Measurements from ENCODE around the gene KRTAP5-11.
"Not testable (repeated sequence)": the region's sequence is repeated elsewhere in the genome, so short reads cannot be mapped to it uniquely, and the experiment has no call there.

Gene KRTAP5-11, protein sequence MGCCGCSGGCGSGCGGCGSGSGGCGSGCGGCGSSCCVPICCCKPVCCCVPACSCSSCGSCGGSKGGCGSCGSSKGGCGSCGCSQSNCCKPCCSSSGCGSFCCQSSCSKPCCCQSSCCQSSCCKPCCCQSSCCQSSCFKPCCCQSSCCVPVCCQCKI

DNA sequence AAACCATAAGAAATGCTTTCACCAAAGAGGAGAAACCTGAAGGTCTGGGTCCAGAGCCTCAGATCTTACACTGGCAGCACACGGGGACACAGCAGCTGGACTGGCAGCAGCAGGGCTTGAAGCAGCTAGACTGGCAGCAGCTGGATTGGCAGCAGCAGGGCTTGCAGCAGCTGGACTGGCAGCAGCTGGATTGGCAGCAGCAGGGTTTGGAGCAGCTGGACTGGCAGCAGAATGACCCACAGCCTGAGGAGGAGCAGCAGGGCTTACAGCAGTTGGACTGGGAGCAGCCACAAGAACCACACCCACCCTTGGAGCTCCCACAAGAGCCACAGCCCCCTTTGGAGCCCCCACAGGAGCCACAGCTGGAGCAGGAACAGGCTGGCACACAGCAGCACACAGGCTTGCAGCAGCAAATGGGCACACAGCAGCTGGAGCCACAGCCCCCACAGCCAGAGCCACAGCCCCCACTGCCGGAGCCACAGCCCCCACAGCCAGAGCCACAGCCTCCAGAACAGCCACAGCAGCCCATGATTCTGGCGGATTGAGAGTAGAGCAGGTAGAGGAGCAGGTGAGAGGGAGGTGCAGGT is at the start of gene KRTAP5-11:
Gene KRTAP5-11, minus strand, starts transcription at position 567 of the 587 bp plus-strand sequence. Its CDS starts 38 bp downstream, at position 529.
- DNase-seq (ENCODE audit: extremely low read depth in 1 of 2, low read depth in 1 of 2): no peak

DNA sequence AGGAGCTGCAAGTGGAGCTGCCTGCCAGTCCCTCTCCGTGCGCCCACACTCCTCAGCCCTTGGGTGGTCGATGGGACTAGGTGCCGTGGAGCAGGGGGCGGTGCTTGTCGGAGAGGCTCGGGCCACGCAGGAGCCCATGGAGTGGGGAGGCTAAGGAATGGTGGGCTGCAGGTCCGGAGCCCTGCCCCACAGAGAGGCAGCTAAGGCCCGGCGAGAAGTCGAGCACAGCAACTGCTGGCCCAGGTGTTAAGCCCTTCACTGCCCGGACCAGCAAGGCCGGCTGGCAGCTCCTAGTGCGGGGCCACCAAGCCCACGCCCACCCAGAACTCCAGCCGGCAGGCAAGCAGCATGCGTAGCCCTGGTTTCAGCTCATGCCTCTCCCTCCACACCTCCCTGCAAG is 48.9 kb upstream of the KRTAP5-11 start:
- not testable (repeated sequence) for DNase-seq (ENCODE audit: extremely low read depth in 1 of 2, low read depth in 1 of 2)

- DNase-seq (ENCODE audit: extremely low read depth in 1 of 2, low read depth in 1 of 2): not testable (repeated sequence)
Measured at GRCh38 chr11:71630071-71630470, 47.4 kb upstream of the KRTAP5-11 start.

DNA sequence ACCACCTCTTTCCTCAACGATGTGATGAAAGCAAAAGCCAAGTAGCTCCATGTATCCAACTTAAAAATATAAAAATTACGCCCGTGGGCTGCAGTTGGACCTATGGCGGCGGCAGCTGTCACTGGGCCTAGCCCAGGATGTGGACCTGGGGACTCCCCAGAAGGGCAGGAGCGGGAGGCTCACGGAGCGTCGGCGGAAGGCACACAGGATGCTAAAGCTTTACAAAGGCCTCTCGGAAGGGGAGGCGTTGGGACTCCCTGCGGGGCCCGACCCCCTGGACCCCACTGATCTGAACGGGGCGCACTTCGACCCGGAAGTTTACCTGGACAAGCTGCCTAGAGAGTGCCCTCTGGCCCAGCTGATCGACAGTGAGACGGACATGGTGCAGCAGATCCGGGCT is 46.3 kb upstream of the KRTAP5-11 start:
- not testable (repeated sequence) for DNase-seq (ENCODE audit: extremely low read depth in 1 of 2, low read depth in 1 of 2)

DNA sequence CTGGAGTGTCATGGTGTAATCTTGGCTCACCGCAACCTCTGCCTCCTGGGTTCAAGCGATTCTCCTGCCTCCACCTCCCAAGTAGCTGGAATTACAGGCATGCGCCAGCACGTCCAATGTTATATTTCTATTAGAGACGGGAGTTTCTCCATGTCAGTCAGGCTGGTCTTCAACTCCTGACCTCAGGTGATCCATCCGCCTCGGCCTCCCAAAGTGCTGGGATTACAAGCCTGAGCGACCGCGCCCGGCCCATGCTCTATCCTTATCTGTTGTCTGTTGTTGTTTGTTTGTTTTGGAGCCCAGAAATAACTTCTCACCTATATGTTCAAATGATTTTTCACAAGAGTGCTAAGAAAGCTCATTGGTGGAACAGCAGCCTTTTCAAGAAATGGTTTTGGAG is 40.6 kb upstream of the KRTAP5-11 start:
- not testable (repeated sequence) for DNase-seq (ENCODE audit: extremely low read depth in 1 of 2, low read depth in 1 of 2)

DNA sequence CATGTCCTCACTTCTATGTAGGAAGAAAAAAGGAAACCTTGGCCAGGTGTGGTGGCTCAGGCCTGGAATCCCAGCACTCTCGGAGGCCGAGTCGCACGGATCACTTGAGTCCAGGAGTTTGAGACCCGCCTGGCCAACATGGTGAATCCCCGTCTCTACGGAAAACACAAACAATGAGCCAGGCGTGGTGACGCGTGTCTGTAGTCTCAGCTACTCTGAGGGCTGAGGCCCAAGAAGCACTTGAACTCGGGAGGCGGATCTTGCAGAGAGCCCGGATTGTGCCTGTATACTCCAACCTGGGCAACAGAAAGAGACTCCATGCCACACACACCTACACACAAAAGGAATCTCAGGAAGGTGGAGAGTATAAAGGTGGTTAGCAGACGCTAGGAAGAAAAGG is 39.9 kb upstream of the KRTAP5-11 start:
- DNase-seq (ENCODE audit: extremely low read depth in 1 of 2, low read depth in 1 of 2): not testable (repeated sequence)

DNA sequence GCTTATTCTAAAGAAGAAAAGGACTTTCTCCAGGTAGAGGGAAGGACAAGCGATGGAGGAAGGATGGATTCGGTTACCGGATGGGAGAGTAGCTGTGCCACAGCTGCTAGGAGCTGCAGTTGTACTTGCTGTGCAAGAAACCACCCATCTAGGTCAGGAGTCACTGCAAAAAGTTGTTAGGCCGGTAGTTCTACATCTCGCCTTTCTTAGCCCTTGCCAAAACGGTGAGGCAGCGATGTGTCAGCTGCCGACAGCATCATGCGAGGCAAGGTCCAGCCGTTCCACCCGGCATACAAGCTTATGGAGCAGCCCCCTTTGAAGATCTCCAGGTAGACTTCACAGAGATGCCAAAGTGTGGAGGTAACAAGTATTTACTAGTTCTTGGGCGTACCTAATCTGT is 32.3 kb upstream of the KRTAP5-11 start:
- DNase-seq (ENCODE audit: extremely low read depth in 1 of 2, low read depth in 1 of 2): not testable (repeated sequence)

DNA sequence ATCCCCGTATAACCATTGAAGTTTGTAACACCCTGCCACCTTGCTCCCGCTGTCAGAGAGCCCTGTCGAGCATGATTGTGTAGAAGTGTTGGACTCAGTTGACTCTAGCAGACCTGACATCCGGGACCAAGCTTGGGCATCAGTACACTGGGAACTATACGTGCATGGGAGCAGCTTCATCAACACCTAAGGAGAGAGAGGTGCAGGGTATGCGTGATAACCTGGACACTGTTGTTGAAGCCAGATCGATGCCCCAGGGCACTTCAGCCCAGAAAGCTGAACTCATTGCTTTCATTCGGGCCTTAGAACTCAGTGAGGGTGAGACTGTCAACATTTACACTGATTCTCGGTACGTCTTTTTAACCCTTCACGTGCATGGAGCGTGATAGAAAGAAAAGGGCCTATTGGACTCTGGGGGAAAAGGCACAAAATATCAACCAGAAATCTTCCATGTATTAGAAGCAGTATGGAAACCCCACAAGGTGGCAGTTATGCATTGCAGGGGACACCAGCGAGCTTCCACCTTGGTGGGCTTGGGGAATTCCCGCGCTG is 31.8 kb upstream of the KRTAP5-11 start:
- not testable (repeated sequence) for DNase-seq (ENCODE audit: extremely low read depth in 1 of 2, low read depth in 1 of 2)

DNA sequence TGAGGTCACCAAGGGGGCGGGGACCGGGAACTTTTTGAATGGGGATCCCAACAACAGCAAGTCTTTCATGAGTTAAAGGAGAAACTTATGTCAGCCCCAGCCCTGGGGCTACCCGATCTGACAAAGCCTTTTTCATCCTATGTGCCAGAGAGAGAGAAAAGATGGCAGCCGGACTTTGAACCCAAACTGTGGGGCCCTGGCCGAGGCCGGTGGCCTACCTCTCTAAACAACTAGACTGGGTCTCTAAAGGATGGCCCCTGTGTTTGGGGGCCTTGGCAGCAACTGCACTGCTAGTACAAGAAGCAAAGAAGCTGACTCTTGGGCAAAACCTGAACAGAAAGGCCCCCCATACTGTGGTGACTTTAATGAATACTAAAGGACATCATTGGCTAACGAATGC is 31.3 kb upstream of the KRTAP5-11 start:
- DNase-seq (ENCODE audit: extremely low read depth in 1 of 2, low read depth in 1 of 2): not testable (repeated sequence)

DNA sequence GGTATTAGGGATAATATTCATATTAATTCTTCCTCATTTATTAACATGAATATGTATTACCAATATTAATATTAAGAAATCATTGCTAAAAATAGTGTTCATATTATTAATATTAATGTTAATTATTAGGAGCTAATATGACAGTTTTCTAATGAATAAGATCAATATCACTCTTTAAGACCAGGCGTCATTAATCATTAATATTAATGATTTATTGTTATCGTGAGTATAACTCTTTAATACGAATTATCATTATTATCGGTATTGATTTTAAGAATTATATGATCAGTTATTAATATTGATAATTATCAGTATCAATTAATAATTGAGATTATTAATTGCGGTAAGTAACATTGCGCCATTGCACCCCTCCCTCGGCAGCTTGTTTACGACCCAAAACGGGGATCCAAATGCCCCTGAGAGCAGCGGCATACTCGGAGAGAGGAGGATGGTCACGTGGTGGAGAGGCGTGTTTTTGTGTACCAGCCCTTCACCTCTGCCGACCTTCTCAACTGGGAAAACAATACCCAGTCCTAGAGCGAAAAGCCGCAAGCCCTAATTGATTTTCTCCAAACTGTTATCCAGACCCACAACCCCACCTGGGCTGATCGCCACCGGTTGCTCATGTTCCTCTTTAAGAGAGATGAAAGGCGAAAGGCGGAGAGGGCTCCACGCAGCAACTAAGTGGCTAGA is 28.7 kb upstream of the KRTAP5-11 start:
- DNase-seq (ENCODE audit: extremely low read depth in 1 of 2, low read depth in 1 of 2): not testable (repeated sequence)

- DNase-seq (ENCODE audit: extremely low read depth in 1 of 2, low read depth in 1 of 2): not testable (repeated sequence)
Measured at GRCh38 chr11:71608272-71608671, 25.6 kb upstream of the KRTAP5-11 start.

GRCh38 chr11:71607520-71608216 is 25.0 kb upstream of the KRTAP5-11 start:
- DNase-seq (ENCODE audit: extremely low read depth in 1 of 2, low read depth in 1 of 2): not testable (repeated sequence)

- DNase-seq (ENCODE audit: extremely low read depth in 1 of 2, low read depth in 1 of 2): not testable (repeated sequence)
Measured at GRCh38 chr11:71606853-71607519, 24.3 kb upstream of the KRTAP5-11 start.

GRCh38 chr11:71604798-71605488 is 22.3 kb upstream of the KRTAP5-11 start:
- DNase-seq (ENCODE audit: extremely low read depth in 1 of 2, low read depth in 1 of 2): not testable (repeated sequence)

DNA sequence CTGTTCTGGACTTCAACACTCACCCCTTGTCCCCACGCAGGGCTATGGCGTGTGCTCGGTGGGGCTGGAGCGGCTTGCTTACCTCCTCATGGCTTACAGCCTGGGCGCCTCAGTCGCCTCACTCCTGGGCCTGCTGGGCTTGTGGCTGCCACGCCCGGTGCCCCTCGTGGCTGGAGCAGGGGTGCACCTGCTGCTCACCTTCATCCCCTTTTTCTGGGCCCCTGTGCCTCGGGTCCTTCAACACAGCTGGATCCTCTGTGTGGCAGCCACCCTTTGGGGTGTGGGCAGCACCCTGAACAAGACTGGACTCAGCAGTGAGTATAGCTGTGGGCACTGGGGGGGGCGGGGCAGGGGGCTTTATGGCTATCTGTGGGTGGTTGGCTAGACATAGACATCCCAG is 20.5 kb upstream of the KRTAP5-11 start:
- DNase-seq (ENCODE audit: extremely low read depth in 1 of 2, low read depth in 1 of 2): not testable (repeated sequence)

DNA sequence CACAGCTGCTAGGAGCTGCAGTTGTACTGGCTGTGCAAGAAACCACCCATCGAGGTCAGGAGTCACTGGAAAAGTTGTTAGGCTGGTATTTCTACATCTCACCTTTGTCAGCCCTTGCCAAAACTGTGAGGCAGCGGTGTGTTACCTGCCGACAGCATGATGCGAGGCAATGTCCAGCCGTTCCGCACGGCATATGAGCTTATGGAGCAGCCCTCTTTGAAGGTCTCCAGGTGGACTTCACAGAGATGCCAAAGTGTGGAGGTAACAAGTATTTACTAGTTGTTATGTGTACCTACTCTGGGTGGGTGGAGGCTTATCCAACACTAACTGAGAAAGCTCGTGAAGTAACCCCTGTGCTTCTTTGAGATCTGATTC is 6.9 kb upstream of the KRTAP5-11 start:
- not testable (repeated sequence) for DNase-seq (ENCODE audit: extremely low read depth in 1 of 2, low read depth in 1 of 2)

GRCh38 chr11:71588822-71589545 is 6.3 kb upstream of the KRTAP5-11 start:
- DNase-seq (ENCODE audit: extremely low read depth in 1 of 2, low read depth in 1 of 2): not testable (repeated sequence)

- DNase-seq (ENCODE audit: extremely low read depth in 1 of 2, low read depth in 1 of 2): not testable (repeated sequence)
Measured at GRCh38 chr11:71588314-71588713, 5.6 kb upstream of the KRTAP5-11 start.

DNA sequence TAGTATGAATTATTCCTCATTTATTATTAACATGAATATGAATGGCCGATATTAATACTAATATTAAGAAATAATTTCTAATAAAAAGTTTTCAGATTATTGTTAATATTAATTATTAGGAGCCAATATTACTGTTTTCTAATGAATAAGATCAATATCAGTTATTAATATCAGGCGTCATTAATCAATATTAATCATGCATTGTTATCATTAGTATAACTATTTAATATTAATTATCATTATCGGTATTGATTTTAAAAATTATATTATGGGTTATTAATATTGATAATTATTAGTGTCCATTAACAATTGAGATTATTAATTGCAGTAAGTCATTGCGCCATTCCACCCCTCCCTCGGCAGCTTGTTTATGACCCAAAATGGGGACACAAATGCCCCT is 3.0 kb upstream of the KRTAP5-11 start:
- not testable (repeated sequence) for DNase-seq (ENCODE audit: extremely low read depth in 1 of 2, low read depth in 1 of 2)
